Measurements from ENCODE around the gene B4GALNT4.

GRCh38 chr11:407651-408123, 38.4 kb downstream of the B4GALNT4 start:
- TF ChIP-seq EZH2 (IDR thresholded peaks at IDR 0.05; ENCODE audit: insufficient read depth, poor library complexity, severe bottlenecking) (no peak), EZH2phosphoT487 (IDR thresholded peaks at IDR 0.05; ENCODE audit: insufficient read depth, low read depth) (no peak)
